HCT116 (cell line): ENCODE results near the gene VAV2. TPM values are rescaled to one million over a fixed set of nuclear protein-coding genes. Genes with fewer than 3 reads are reported as not detected.

Source experiments
- ATAC-seq: fragments of 200-7000 bp; cut with Tn5 transposase; 2 replicates; pipeline ENCODE4 v1.9.1; 2020; ENCODE audit warnings: mild to moderate bottlenecking, moderate library complexity
- BruUV-seq: library from RNA; stranded (reverse); fragments of 400-500 nt; replicated peaks from 2 replicates; lab custom pipeline; 2021; lab: Mats Ljungman, UMichigan
- CTCF ChIA-PET: fragments of 300-600 bp; sonication (Branson Sonifier 250); formaldehyde crosslinking; loops from one replicate; lab custom pipeline; 2021; ENCODE audit warnings: antibody characterized with exemption; lab: Charles Lee
- POLR2A ChIA-PET: fragments of 300-600, 350-600 bp; sonication (Branson Sonifier 250); formaldehyde crosslinking; loops from one replicate; lab custom pipeline; 2021; ENCODE audit warnings: antibody characterized with exemption; lab: Charles Lee
- RAD21 ChIA-PET, 2 experiments: fragments of 300-600 bp; sonication (Branson Sonifier 250); formaldehyde crosslinking; loops; one replicate each; lab custom pipeline; 2023; ENCODE audit warnings: low total read pairs in 2 of 2; ENCODE audit not compliant: uncharacterized antibody in 2 of 2, unreplicated experiment in 2 of 2, low non-redundant PET in 1 of 2; lab: Charles Lee
- DNase-seq: peaks from one replicate; pipeline ENCODE4 v3.0.0-alpha.2; 2010; ENCODE audit warnings: low read depth, low spot score
- H2AFZ ChIP-seq: fragments of 200-600 bp; shearing (Covaris generic), sonication (generic); 2 replicates; pipeline ENCODE4 v1.6.1; 2017; ENCODE audit warnings: low read depth, mixed run types, mixed read lengths, antibody characterized with exemption, low read length; ENCODE audit not compliant: poor library complexity, severe bottlenecking
- H3K27ac ChIP-seq: 2 replicates; pipeline ENCODE4 v1.5.1; 2012; ENCODE audit warnings: low read depth, low read length
- H3K27me3 ChIP-seq: fragments of 200-600 bp; sonication (generic); 2 replicates; pipeline ENCODE4 v1.6.1; 2016; ENCODE audit warnings: mixed run types, low read length, mixed read lengths; ENCODE audit not compliant: insufficient read depth
- H3K36me3 ChIP-seq, 2 experiments: fragments of 200-500 bp in 1 of 2; fragments of 200-600 bp in 1 of 2; sonication (Bioruptor generic) in 1 of 2; sonication (generic) in 1 of 2; 2 replicates each; pipeline versions ENCODE4 v1.5.1 to v1.6.1; 2014 to 2016; ENCODE audit warnings: low read length in 2 of 2, inconsistent platforms in 1 of 2, mixed read lengths in 1 of 2, mixed run types in 1 of 2; ENCODE audit not compliant: insufficient read depth in 2 of 2, control insufficient read depth in 1 of 2
- H3K4me1 ChIP-seq, 2 experiments: fragments of 200-600 bp in 1 of 2; sonication (generic) in 1 of 2; 2 replicates each; pipeline versions ENCODE4 v1.5.1 to v1.6.1; 2012 to 2017; ENCODE audit warnings: low read length in 2 of 2, inconsistent platforms in 1 of 2, mild to moderate bottlenecking in 1 of 2, mixed read lengths in 1 of 2, mixed run types in 1 of 2, moderate library complexity in 1 of 2; ENCODE audit not compliant: insufficient read depth in 2 of 2, control insufficient read depth in 1 of 2
- H3K4me2 ChIP-seq: fragments of 200-600 bp; sonication (generic); 2 replicates; pipeline ENCODE4 v1.6.1; 2017; ENCODE audit warnings: mixed run types, low read length, mixed read lengths
- H3K4me3 ChIP-seq, 2 experiments: fragments of 200-600 bp in 1 of 2; sonication (generic) in 1 of 2; replicated peaks in 1 of 2; 2 replicates each; pipeline ENCODE4 v1.5.1; 2011 to 2016; ENCODE audit warnings: low read length in 2 of 2, control low read depth in 1 of 2, low read depth in 1 of 2, mild to moderate bottlenecking in 1 of 2, mixed read lengths in 1 of 2, mixed run types in 1 of 2
- H3K79me2 ChIP-seq: fragments of 200-600 bp; sonication (generic); 2 replicates; pipeline ENCODE4 v1.6.1; 2017; ENCODE audit warnings: mild to moderate bottlenecking, mixed run types, low read length, moderate library complexity, mixed read lengths; ENCODE audit not compliant: insufficient read depth
- H3K9ac ChIP-seq: fragments of 200-600 bp; sonication (generic); 2 replicates; pipeline ENCODE4 v1.6.1; 2016; ENCODE audit warnings: low read length, mixed read lengths
- H3K9me2 ChIP-seq: fragments of 200-600 bp; sonication (generic), shearing (Covaris generic); 2 replicates; pipeline ENCODE4 v1.6.1; 2017; ENCODE audit warnings: mixed run types, mild to moderate bottlenecking, moderate library complexity; ENCODE audit not compliant: insufficient read depth
- H3K9me3 ChIP-seq, 2 experiments: fragments of 200-500 bp in 1 of 2; fragments of 200-600 bp in 1 of 2; sonication (Bioruptor generic) in 1 of 2; sonication (generic) in 1 of 2; 2 replicates each; pipeline ENCODE4 v1.6.1; 2014 to 2017; ENCODE audit warnings: low read length in 2 of 2, mixed read lengths in 2 of 2, inconsistent platforms in 1 of 2, low read depth in 1 of 2, mild to moderate bottlenecking in 1 of 2, mixed run types in 1 of 2, moderate library complexity in 1 of 2; ENCODE audit not compliant: control insufficient read depth in 1 of 2, insufficient read depth in 1 of 2
- H4K20me1 ChIP-seq: fragments of 200-600 bp; sonication (generic), shearing (Covaris generic); 2 replicates; pipeline ENCODE4 v1.6.1; 2017; ENCODE audit warnings: mixed run types, mild to moderate bottlenecking, moderate library complexity; ENCODE audit not compliant: insufficient read depth
- CBX3 ChIP-seq: IDR thresholded peaks from 2 replicates; pipeline ENCODE4 v1.6.1; 2012; ENCODE audit warnings: low read depth
- CTCF ChIP-seq, 3 experiments: fragments of 200-600 bp in 1 of 3; sonication (generic) in 1 of 3; IDR thresholded peaks in 2 of 3; conservative IDR thresholded peaks in 1 of 3; 2 replicates each; pipeline ENCODE4 v1.5.1; 2012 to 2017; ENCODE audit warnings: low read depth in 2 of 3, low read length in 2 of 3, antibody characterized with exemption in 1 of 3, borderline replicate concordance in 1 of 3, control low read depth in 1 of 3, mild to moderate bottlenecking in 1 of 3, mixed read lengths in 1 of 3, mixed run types in 1 of 3, moderate library complexity in 1 of 3; ENCODE audit not compliant: insufficient read depth in 1 of 3
- EGR1 ChIP-seq: IDR thresholded peaks from 2 replicates; pipeline ENCODE4 v1.6.1; 2012; ENCODE audit warnings: low read depth
- ELF1 ChIP-seq: IDR thresholded peaks from 2 replicates; pipeline ENCODE4 v1.6.1; 2012; ENCODE audit warnings: low read depth, borderline replicate concordance
- EZH2 ChIP-seq: fragments of 200-600 bp; sonication (generic); IDR thresholded peaks from 2 replicates; pipeline ENCODE4 v1.6.1; 2017; ENCODE audit warnings: antibody characterized with exemption, mixed run types
- EZH2phosphoT487 ChIP-seq: fragments of 200-600 bp; IDR thresholded peaks from 2 replicates; pipeline ENCODE4 v1.6.1; 2018; ENCODE audit warnings: antibody characterized with exemption, borderline replicate concordance
- FOSL1 ChIP-seq: IDR thresholded peaks from 2 replicates; pipeline ENCODE4 v1.6.1; 2012; ENCODE audit warnings: low read depth
- JUND ChIP-seq: IDR thresholded peaks from 2 replicates; pipeline ENCODE4 v1.6.1; 2012
- MAX ChIP-seq: IDR thresholded peaks from 2 replicates; pipeline ENCODE4 v1.6.1; 2012
- POLR2A ChIP-seq: IDR thresholded peaks from 2 replicates; pipeline ENCODE4 v1.7.0; 2011; ENCODE audit warnings: borderline replicate concordance; ENCODE audit not compliant: insufficient read depth, insufficient read length; ENCODE audit errors: extremely low read depth
- POLR2AphosphoS5 ChIP-seq: IDR thresholded peaks from 2 replicates; pipeline ENCODE4 v1.6.1; 2011; ENCODE audit warnings: mild to moderate bottlenecking, low read depth, low read length, moderate library complexity
- RAD21 ChIP-seq: IDR thresholded peaks from 2 replicates; pipeline ENCODE4 v1.6.1; 2012; ENCODE audit warnings: low read depth, mild to moderate bottlenecking
- REST ChIP-seq: IDR thresholded peaks from 2 replicates; pipeline ENCODE4 v1.6.1; 2012; ENCODE audit warnings: low read depth
- SP1 ChIP-seq: IDR thresholded peaks from 2 replicates; pipeline ENCODE4 v1.6.1; 2012; ENCODE audit warnings: low read depth
- TCF7L2 ChIP-seq: IDR thresholded peaks from 2 replicates; pipeline ENCODE4 v1.7.0; 2011; ENCODE audit warnings: borderline replicate concordance, inconsistent platforms; ENCODE audit not compliant: insufficient read depth, insufficient read length; ENCODE audit errors: extremely low read depth
- YY1 ChIP-seq: IDR thresholded peaks from 2 replicates; pipeline ENCODE4 v1.6.1; 2011; ENCODE audit warnings: low read length, low read depth, moderate library complexity, mild to moderate bottlenecking; ENCODE audit not compliant: insufficient replicate concordance; ENCODE audit errors: extremely low read depth
- ZBTB33 ChIP-seq: IDR thresholded peaks from 2 replicates; pipeline ENCODE4 v1.6.1; 2011; ENCODE audit warnings: mild to moderate bottlenecking, low read length, moderate library complexity; ENCODE audit not compliant: insufficient replicate concordance; ENCODE audit errors: extremely low read depth
- ZFX ChIP-seq: fragments of 450-650 bp; IDR thresholded peaks from 2 replicates; pipeline ENCODE4 v1.6.1; 2017
- intact Hi-C: fragments of 100-400 bp; cut with micrococcal nuclease; formaldehyde crosslinking; loops from 2 replicates; pipeline ENCODE4 v1.10.0; 2022
- total RNA-seq: library from RNA; stranded (reverse); gene quantifications from one replicate; pipeline ENCODE4 v1.2.1, GENCODE V29; 2021; ENCODE audit not compliant: unreplicated experiment

The VAV2 gene
- total RNA-seq, 1 experiment from 2014 or later: 33.2 TPM

- CTCF ChIA-PET: no interaction called here
- no peaks in the 10 kb centered on the region for H4K20me1 ChIP-seq
Observed at GRCh38 chr9:133855371-133855770, 136.8 kb downstream of the VAV2 start.

More at GRCh38 chr9:133855371-133855770, 136.8 kb downstream of the VAV2 start:
- BruUV-seq: no TSS peak
- H3K27ac ChIP-seq: no peak overlapping the region
- no peaks in the 10 kb centered on the region for H3K36me3 ChIP-seq
- ChIA-PET RAD21 (no interaction called here), POLR2A (no interaction called here)
- no peak overlapping the region for H2AFZ ChIP-seq
- H3K9me3 ChIP-seq: no peaks in the 10 kb centered on the region
- no peaks in the 10 kb centered on the region for H3K9me2 ChIP-seq
- no peak for TF ChIP-seq POLR2AphosphoS5
- no peak for TF ChIP-seq SP1
- TF ChIP-seq FOSL1: no peak
- no peak for TF ChIP-seq EZH2
- TF ChIP-seq RAD21: no peak
- no peak for TF ChIP-seq EZH2phosphoT487
- TF ChIP-seq CTCF (IDR thresholded peaks at IDR 0.05 in 2 of 3, conservative IDR thresholded peaks at IDR 0.05 in 1 of 3; ENCODE audit: borderline replicate concordance in 1 of 3, insufficient read depth in 1 of 3, low read depth in 2 of 3, low read length in 2 of 3): no peak
- no peak for TF ChIP-seq EGR1
- TF ChIP-seq YY1: no peak
- TF ChIP-seq POLR2A: no peak
- TF ChIP-seq ZFX: no peak
- no peak for TF ChIP-seq TCF7L2
- no peak for TF ChIP-seq ZBTB33
- TF ChIP-seq JUND: no peak
- TF ChIP-seq MAX: no peak
- TF ChIP-seq REST: no peak
- no peak for TF ChIP-seq CBX3
- no peak for TF ChIP-seq ELF1
- H3K4me1 ChIP-seq: no peaks in the 10 kb centered on the region
- 0 out of 2 replicates have a peak, but pooled peaks cover 2% of the 10 kb centered on the region for H3K79me2 ChIP-seq
- no peak overlapping the region for H3K4me2 ChIP-seq
- H3K4me3 ChIP-seq: no peak overlapping the region
- DNase-seq (no peak), ATAC-seq (no peak)
- H3K27me3 ChIP-seq: no peaks in the 10 kb centered on the region
- no peak overlapping the region for H3K9ac ChIP-seq
- intact Hi-C loops: no loop called here
